Dendritic cell treated with granulocyte-macrophage colony-stimulating factor and Interleukin-4, amounts not matched to agents 40 ng/mL and 50 ng/mL, for 4 days (primary cell): ENCODE measurements around the gene OR13A1.
"Not testable (repeated sequence)": the region's sequence is repeated elsewhere in the genome, so short reads cannot be mapped to it uniquely, and the experiment has no call there.

ENCODE experiments used
- H3K27ac Mint-ChIP-seq: one replicate; pipeline ENCODE4 v1.8.0; 2022; ENCODE audit warnings: mild to moderate bottlenecking, mixed read lengths
- H3K27me3 Mint-ChIP-seq: one replicate; pipeline ENCODE4 v1.8.0; 2022; ENCODE audit warnings: mild to moderate bottlenecking, mixed read lengths
- H3K36me3 Mint-ChIP-seq: one replicate; pipeline ENCODE4 v1.8.0; 2022; ENCODE audit warnings: low read depth, mixed read lengths
- H3K4me1 Mint-ChIP-seq: one replicate; pipeline ENCODE4 v1.8.0; 2022; ENCODE audit warnings: low read depth, mixed read lengths
- H3K4me3 Mint-ChIP-seq: one replicate; pipeline ENCODE4 v1.8.0; 2022; ENCODE audit warnings: mild to moderate bottlenecking, moderate library complexity, mixed read lengths
- H3K9me3 Mint-ChIP-seq: one replicate; pipeline ENCODE4 v1.8.0; 2022; ENCODE audit warnings: mixed read lengths
- intact Hi-C: fragments of 100-400 bp; cut with micrococcal nuclease; formaldehyde crosslinking; loops from one replicate; pipeline ENCODE4 v1.15.0; 2022

The OR13A1 gene

DNA sequence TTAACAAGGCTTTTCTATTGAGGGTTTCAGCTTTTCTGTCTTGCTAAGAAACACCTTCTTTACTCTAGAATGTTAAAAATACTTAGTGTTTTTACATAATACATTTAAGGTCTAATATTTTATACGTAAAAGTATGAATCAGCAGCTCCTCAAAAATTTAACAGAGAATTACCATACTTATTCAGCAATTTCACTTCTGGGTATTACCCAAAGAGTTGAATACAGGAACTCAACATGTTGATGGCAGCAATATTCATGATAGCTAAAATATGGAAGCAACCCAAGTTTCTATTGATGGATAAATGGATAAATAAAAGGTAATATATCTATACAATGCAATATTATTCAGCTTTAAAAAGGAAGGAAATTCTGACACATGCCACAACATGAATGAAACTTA is 9.7 kb upstream of the OR13A1 start:
- H3K27me3 Mint-ChIP-seq = peaks cover 3% of the 10 kb centered on the region
- H3K4me3 Mint-ChIP-seq = no peak overlapping the region
- H3K36me3 Mint-ChIP-seq = no peaks in the 10 kb centered on the region
- intact Hi-C loops = no loop called here
- H3K9me3 Mint-ChIP-seq = peaks cover 9% of the 10 kb centered on the region
- no peak overlapping the region for H3K27ac Mint-ChIP-seq
- H3K4me1 Mint-ChIP-seq = peaks cover 17% of the 10 kb centered on the region

DNA sequence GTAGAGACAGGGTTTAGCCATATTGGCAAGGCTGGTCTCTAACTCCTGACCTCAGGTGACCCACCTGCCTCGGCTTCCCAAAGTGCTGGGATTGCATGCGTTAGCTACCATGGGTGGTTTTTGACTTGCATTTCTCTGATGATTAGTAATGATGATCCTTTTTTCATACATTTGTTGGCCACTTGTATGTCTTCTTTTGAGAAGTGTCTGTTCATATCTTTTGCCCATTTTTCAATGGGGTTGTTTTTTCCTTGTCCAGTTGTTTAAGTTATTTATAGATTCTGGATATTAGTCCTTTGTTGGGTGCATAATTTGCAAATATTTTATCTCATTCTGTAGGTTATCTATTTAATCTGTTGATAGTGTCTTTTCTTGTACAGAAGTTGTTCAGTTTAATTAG is 4.3 kb upstream of the OR13A1 start:
- Mint-ChIP-seq H3K9me3 (peaks cover 18% of the 10 kb centered on the region), H3K36me3 (no peaks in the 10 kb centered on the region), H3K4me3 (no peak overlapping the region), H3K27me3 (no peaks in the 10 kb centered on the region), H3K27ac (no peak overlapping the region), H3K4me1 (peaks cover 9% of the 10 kb centered on the region)
- intact Hi-C loops = no loop called here

DNA sequence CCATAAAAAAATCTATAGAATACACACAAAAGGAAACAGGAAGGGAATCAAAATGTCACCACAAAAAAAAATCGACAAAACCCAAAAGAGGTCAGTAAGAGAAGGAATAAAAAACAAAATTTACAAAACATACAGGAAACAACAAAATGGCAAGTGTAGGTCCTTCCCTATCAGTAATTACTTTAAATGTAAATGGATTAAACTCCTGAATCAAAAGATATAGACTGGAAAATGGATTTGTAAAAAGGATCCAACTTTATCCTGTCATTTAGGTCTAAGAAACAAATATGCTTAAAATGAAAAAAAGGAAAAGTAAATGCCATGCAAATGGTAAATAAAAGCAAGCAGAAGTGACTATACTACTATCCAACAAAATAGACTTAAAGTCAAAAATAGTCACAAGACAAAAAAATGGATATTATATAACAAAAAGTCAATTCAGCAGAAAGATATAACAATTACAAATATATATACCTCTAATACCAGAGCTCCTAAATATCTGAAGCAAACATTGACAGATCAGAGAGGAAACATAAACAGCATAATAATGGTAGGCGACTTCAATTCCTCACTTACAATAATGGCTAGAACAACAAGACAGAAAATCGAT is 2.0 kb downstream of the OR13A1 start:
- H3K27me3 Mint-ChIP-seq = no peaks in the 10 kb centered on the region
- H3K9me3 Mint-ChIP-seq = peaks cover 18% of the 10 kb centered on the region
- intact Hi-C loops = no loop called here
- no peak overlapping the region for H3K4me3 Mint-ChIP-seq
- H3K36me3 Mint-ChIP-seq = no peaks in the 10 kb centered on the region
- no peak overlapping the region for H3K27ac Mint-ChIP-seq
- peaks cover 25% of the 10 kb centered on the region for H3K4me1 Mint-ChIP-seq

- Mint-ChIP-seq H3K27me3 (peaks cover 4% of the 10 kb centered on the region), H3K36me3 (no peaks in the 10 kb centered on the region), H3K27ac (peak overlapping the region; percentile 55), H3K9me3 (peaks cover 18% of the 10 kb centered on the region), H3K4me3 (no peak overlapping the region), H3K4me1 (peaks cover 25% of the 10 kb centered on the region)
- intact Hi-C loops = no loop called here
Measured at GRCh38 chr10:45308707-45309106, 6.7 kb downstream of the OR13A1 start.

- peaks cover 4% of the 10 kb centered on the region for H3K27me3 Mint-ChIP-seq
- intact Hi-C loops = no loop called here
- peaks cover 13% of the 10 kb centered on the region for H3K4me1 Mint-ChIP-seq
- H3K4me3 Mint-ChIP-seq = no peak overlapping the region
- no peaks in the 10 kb centered on the region for H3K36me3 Mint-ChIP-seq
- no peaks in the 10 kb centered on the region for H3K9me3 Mint-ChIP-seq
- H3K27ac Mint-ChIP-seq = no peak overlapping the region
Measured at GRCh38 chr10:45302573-45302972, 12.8 kb downstream of the OR13A1 start.

GRCh38 chr10:45298341-45298955 is 17.0 kb downstream of the OR13A1 start:
- H3K27me3 Mint-ChIP-seq, H3K4me3 Mint-ChIP-seq, H3K9me3 Mint-ChIP-seq, H3K36me3 Mint-ChIP-seq, intact Hi-C loops: not testable (repeated sequence)
- Mint-ChIP-seq H3K27ac (peak overlapping the region; percentile 12), H3K4me1 (peaks cover 18% of the 10 kb centered on the region)

GRCh38 chr10:45294681-45295080 is 20.7 kb downstream of the OR13A1 start:
- intact Hi-C loops = no loop called here
- no peak overlapping the region for H3K4me3 Mint-ChIP-seq
- H3K27ac Mint-ChIP-seq = no peak overlapping the region
- peaks cover 41% of the 10 kb centered on the region for H3K4me1 Mint-ChIP-seq
- H3K9me3 Mint-ChIP-seq = peaks cover 8% of the 10 kb centered on the region
- H3K36me3 Mint-ChIP-seq = no peaks in the 10 kb centered on the region
- H3K27me3 Mint-ChIP-seq = peaks cover 9% of the 10 kb centered on the region

- Mint-ChIP-seq H3K4me3 (no peak overlapping the region), H3K9me3 (peaks cover 26% of the 10 kb centered on the region), H3K27ac (no peak overlapping the region), H3K27me3 (no peaks in the 10 kb centered on the region), H3K36me3 (no peaks in the 10 kb centered on the region), H3K4me1 (peaks cover 11% of the 10 kb centered on the region)
- intact Hi-C loops = no loop called here
Measured at GRCh38 chr10:45286980-45287379, 28.4 kb downstream of the OR13A1 start.

DNA sequence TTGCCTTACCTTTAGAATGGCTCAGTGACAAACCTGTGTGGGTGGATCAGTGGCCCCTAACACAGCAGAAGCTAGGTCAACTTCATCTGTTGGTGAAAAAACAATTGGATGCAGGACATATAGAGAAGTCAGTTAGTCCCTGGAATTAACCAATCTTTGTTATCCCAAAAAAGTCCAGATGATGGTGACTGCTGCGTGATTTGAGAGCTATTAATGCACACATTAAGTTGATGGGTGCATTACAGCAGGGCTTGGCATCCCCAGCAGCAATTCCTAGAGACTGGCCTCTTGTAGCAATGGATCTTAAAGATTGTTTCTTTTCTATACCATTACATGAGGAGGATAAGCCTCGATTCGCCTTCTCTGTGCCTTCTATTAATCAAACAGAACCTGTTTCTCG is 33.3 kb downstream of the OR13A1 start:
- Mint-ChIP-seq H3K4me1 (peaks cover 7% of the 10 kb centered on the region), H3K4me3 (no peak overlapping the region), H3K9me3 (peaks cover 7% of the 10 kb centered on the region), H3K27me3 (peaks cover 2% of the 10 kb centered on the region), H3K36me3 (no peaks in the 10 kb centered on the region), H3K27ac (no peak overlapping the region)
- intact Hi-C loops = no loop called here

DNA sequence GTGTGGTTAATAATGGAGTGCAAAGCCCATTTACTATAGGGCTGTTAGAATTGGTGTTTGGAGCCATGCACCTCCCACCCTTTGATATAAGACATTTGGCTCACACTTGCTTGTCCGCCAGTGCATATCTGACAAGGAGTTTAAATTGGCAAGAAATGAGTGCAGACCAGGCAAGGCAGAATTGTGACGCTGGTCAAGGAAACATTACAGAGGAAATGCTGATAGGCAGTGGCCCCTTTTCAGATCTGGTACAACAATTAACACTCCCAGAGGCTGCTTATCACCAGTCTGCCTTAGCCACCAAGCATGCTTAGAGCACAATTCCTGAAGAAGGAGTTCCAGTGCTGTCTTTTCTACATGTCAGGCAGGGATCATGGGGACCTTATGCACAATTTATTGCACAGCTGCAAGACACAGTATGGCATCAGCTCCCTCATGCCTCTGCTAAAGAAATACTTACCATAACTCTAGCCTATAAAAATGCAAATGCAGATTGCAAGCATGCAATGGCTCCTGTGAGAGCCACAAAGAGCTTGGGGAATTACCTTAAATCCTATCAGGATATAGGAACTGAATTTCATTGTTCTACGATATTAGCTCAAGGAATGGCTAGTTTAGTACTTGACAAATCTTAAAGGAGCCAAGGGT is 35.2 kb downstream of the OR13A1 start:
- intact Hi-C loops = no loop called here
- peaks cover 2% of the 10 kb centered on the region for H3K27me3 Mint-ChIP-seq
- no peaks in the 10 kb centered on the region for H3K36me3 Mint-ChIP-seq
- no peak overlapping the region for H3K27ac Mint-ChIP-seq
- no peaks in the 10 kb centered on the region for H3K9me3 Mint-ChIP-seq
- no peak overlapping the region for H3K4me3 Mint-ChIP-seq
- peaks cover 7% of the 10 kb centered on the region for H3K4me1 Mint-ChIP-seq

DNA sequence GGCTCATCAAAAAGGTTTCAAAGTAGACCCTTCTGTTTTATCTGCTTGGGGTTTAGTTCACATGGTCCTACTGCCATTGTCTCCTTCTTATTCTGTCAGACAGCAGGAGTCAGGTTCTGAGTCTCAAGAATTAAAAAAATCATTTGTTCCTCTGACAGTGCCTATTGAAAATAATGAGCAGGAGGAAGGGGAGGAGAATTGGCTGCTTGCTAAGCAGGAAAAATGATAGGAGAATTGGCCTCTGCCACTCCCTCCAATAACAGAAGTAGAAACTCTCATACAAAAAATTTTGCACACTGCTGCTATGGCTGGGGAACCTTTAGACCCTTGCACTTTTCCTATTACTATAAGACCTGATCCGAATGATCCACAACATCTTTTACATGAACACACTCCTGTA is 35.7 kb downstream of the OR13A1 start:
- no peak overlapping the region for H3K27ac Mint-ChIP-seq
- no peaks in the 10 kb centered on the region for H3K9me3 Mint-ChIP-seq
- no peaks in the 10 kb centered on the region for H3K36me3 Mint-ChIP-seq
- H3K4me3 Mint-ChIP-seq = no peak overlapping the region
- H3K27me3 Mint-ChIP-seq = peaks cover 2% of the 10 kb centered on the region
- intact Hi-C loops = no loop called here
- peaks cover 7% of the 10 kb centered on the region for H3K4me1 Mint-ChIP-seq

GRCh38 chr10:45278860-45279498 is 36.4 kb downstream of the OR13A1 start:
- no peaks in the 10 kb centered on the region for H3K36me3 Mint-ChIP-seq
- no peak overlapping the region for H3K27ac Mint-ChIP-seq
- H3K9me3 Mint-ChIP-seq = no peaks in the 10 kb centered on the region
- intact Hi-C loops = no loop called here
- H3K4me3 Mint-ChIP-seq = no peak overlapping the region
- H3K4me1 Mint-ChIP-seq = peaks cover 7% of the 10 kb centered on the region
- H3K27me3 Mint-ChIP-seq = peaks cover 2% of the 10 kb centered on the region

DNA sequence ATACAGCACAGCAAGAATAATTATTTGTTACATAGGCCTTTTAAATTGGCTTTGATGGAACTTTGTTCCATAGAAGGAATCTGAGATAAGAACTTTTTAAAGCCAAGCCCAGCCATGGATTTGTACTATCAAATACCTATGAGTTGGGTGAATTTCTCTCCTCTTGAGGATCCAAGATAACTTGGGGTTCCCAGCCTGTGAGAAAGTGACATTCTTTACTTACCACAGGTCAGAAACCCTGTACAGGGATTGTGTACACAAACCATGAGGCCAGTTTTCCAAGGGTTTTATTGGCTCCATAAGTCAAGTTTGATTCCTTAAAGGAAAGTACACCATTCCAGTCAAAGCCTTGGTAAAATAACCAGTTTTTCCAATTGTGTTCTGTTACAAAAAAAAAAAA is 39.3 kb downstream of the OR13A1 start:
- H3K9me3 Mint-ChIP-seq, intact Hi-C loops, H3K27me3 Mint-ChIP-seq, H3K27ac Mint-ChIP-seq, H3K36me3 Mint-ChIP-seq, H3K4me1 Mint-ChIP-seq, H3K4me3 Mint-ChIP-seq: not testable (repeated sequence)

GRCh38 chr10:45274364-45274763 is 41.0 kb downstream of the OR13A1 start:
- Mint-ChIP-seq H3K36me3 (no peaks in the 10 kb centered on the region), H3K27me3 (peaks cover 6% of the 10 kb centered on the region)

More at GRCh38 chr10:45274364-45274763, 41.0 kb downstream of the OR13A1 start:
- Mint-ChIP-seq H3K27ac (no peak overlapping the region), H3K4me3 (no peak overlapping the region), H3K4me1 (peaks cover 2% of the 10 kb centered on the region), H3K9me3 (no peaks in the 10 kb centered on the region)
- intact Hi-C loops = no loop called here
